CD8-positive, alpha-beta memory T cell (primary cell): ENCODE data around the gene FTH1. TPM values are rescaled to one million over a fixed set of nuclear protein-coding genes. Genes with fewer than 3 reads are reported as not detected.

Experiments used
- CTCF ChIA-PET: fragments of 350-600 bp; sonication (Branson Sonifier 250); formaldehyde crosslinking; loops from one replicate; lab custom pipeline; 2021; ENCODE audit warnings: antibody characterized with exemption; lab: Charles Lee
- POLR2A ChIA-PET: fragments of 350-600 bp; sonication (Branson Sonifier 250); formaldehyde crosslinking; loops from one replicate; lab custom pipeline; 2021; ENCODE audit warnings: antibody characterized with exemption; lab: Charles Lee
- DNase-seq, 5 donors: peaks; one replicate each; pipeline versions ENCODE4 v3.0.0 to v3.0.0-alpha.2; 2020 to 2022; ENCODE audit warnings: mixed read lengths in 1 of 5
- H3K27ac ChIP-seq: one replicate; pipeline ENCODE4 v1.7.0; 2013; ENCODE audit warnings: low read depth, mild to moderate bottlenecking, low read length, moderate library complexity
- H3K27me3 ChIP-seq: 2 replicates; pipeline ENCODE4 v1.7.0; 2013; ENCODE audit warnings: low read length, mild to moderate bottlenecking; ENCODE audit not compliant: insufficient read depth, poor library complexity, severe bottlenecking
- H3K36me3 ChIP-seq: 2 replicates; pipeline ENCODE4 v1.7.0; 2013; ENCODE audit warnings: mild to moderate bottlenecking, low read length, moderate library complexity; ENCODE audit not compliant: insufficient read depth
- H3K4me1 ChIP-seq: 2 replicates; pipeline ENCODE4 v1.7.0; 2013; ENCODE audit warnings: mild to moderate bottlenecking, low read length, moderate library complexity; ENCODE audit not compliant: insufficient read depth
- H3K4me3 ChIP-seq: 2 replicates; pipeline ENCODE4 v1.7.0; 2013; ENCODE audit warnings: mild to moderate bottlenecking, low read length
- H3K9me3 ChIP-seq: 2 replicates; pipeline ENCODE4 v1.7.0; 2013; ENCODE audit warnings: mild to moderate bottlenecking, low read length
- H3K27ac Mint-ChIP-seq, 8 donors: one replicate each; pipeline ENCODE4 v1.8.0; 2020 to 2021; ENCODE audit warnings: mixed read lengths in 8 of 8, mild to moderate bottlenecking in 6 of 8, inconsistent platforms in 3 of 8, moderate library complexity in 3 of 8
- H3K27me3 Mint-ChIP-seq, 2 donors: one replicate each; pipeline ENCODE4 v1.8.0; 2020 to 2021; ENCODE audit warnings: mixed read lengths in 2 of 2, mild to moderate bottlenecking in 1 of 2, moderate library complexity in 1 of 2
- H3K36me3 Mint-ChIP-seq, 3 donors: one replicate each; pipeline ENCODE4 v1.8.0; 2020 to 2021; ENCODE audit warnings: mixed read lengths in 3 of 3, inconsistent platforms in 1 of 3, mild to moderate bottlenecking in 1 of 3
- H3K4me1 Mint-ChIP-seq, 3 donors: one replicate each; pipeline ENCODE4 v1.8.0; 2020 to 2021; ENCODE audit warnings: mixed read lengths in 3 of 3, inconsistent platforms in 1 of 3, mild to moderate bottlenecking in 1 of 3
- H3K4me3 Mint-ChIP-seq, 7 donors: one replicate each; pipeline ENCODE4 v1.8.0; 2020 to 2021; ENCODE audit warnings: mixed read lengths in 7 of 7, mild to moderate bottlenecking in 6 of 7, moderate library complexity in 4 of 7, inconsistent platforms in 2 of 7
- H3K9me3 Mint-ChIP-seq, 5 donors: one replicate each; pipeline ENCODE4 v1.8.0; 2020 to 2022; ENCODE audit warnings: mixed read lengths in 5 of 5, mild to moderate bottlenecking in 3 of 5, moderate library complexity in 2 of 5, inconsistent platforms in 1 of 5
- polyA plus RNA-seq: library from polyadenylated mRNA; unstranded; fragments of 300-500 nt; fragmentation: Illumina TruSeq; gene quantifications from one replicate; pipeline ENCODE4 v1.2.3, GENCODE V29; 2021
- total RNA-seq, 2 experiments: library from RNA; stranded (reverse); gene quantifications; one replicate each; pipeline ENCODE4 v1.2.3, GENCODE V29; 2021

The FTH1 gene
- total and polyA plus RNA-seq, 3 experiments from 2014 or later = 490 to 2,741 (median 506) TPM

DNA sequence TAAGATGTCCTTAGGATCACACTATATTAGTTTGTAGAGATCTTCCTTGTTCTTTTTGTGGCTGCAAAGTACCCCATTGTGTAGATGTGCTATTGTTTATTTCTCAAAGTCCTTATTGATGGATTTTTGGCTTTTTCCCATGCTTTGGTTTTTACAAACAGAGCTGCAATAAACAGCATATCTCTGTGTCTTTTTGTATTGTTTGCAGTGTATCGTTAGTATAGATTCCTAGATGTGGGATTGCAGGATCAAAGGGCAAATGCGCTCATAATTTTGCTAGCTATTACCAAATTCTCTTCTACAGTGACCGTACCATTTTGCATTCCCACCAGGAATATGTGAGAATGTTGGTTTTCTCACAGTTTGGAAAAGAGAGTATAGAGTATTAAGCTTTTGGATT, 27.5 kb upstream of the FTH1 start:
- Mint-ChIP-seq H3K27ac (peak overlapping the region in 1 of 8 donors; percentile 17), H3K4me1 (no peaks in the 10 kb centered on the region), H3K9me3 (peaks cover 7 to 30% (median 22%) of the 10 kb centered on the region in 5 donors), H3K36me3 (peaks cover 10 to 27% (median 12%) of the 10 kb centered on the region in 3 donors), H3K4me3 (no peak overlapping the region), H3K27me3 (peaks cover 0 to 4% of the 10 kb centered on the region in 2 donors)
- H3K36me3 ChIP-seq = no peaks in the 10 kb centered on the region
- H3K9me3 ChIP-seq = no peaks in the 10 kb centered on the region
- DNase-seq = no peak
- ChIA-PET POLR2A (interaction anchor here (0.6 kb wide), 1 partner anchor 88 kb away, joined by 3 read pairs; no protein-coding TSS in a partner anchor), CTCF (no interaction called here)
- no peak overlapping the region for H3K27ac ChIP-seq
- no peaks in the 10 kb centered on the region for H3K27me3 ChIP-seq
- H3K4me3 ChIP-seq = no peak overlapping the region
- H3K4me1 ChIP-seq = no peaks in the 10 kb centered on the region

- H3K36me3 Mint-ChIP-seq = peaks cover 2 to 34% (median 13%) of the 10 kb centered on the region in 3 donors
- POLR2A ChIA-PET = interaction anchor here (0.6 to 0.7 kb wide), 2 partner anchors 18 to 738 kb away, joined by 3 to 4 read pairs; no protein-coding TSS in a partner anchor
- peaks cover 21 to 39% (median 27%) of the 10 kb centered on the region in 5 donors for H3K9me3 Mint-ChIP-seq
Measured at GRCh38 chr11:61985869-61986268, 18.4 kb upstream of the FTH1 start.

GRCh38 chr11:61983419-61983818, 16.0 kb upstream of the FTH1 start:
- H3K9me3 ChIP-seq = no peaks in the 10 kb centered on the region
- Mint-ChIP-seq H3K27me3 (peaks cover 4 to 5% of the 10 kb centered on the region in 2 donors), H3K36me3 (peaks cover 2 to 29% (median 13%) of the 10 kb centered on the region in 3 donors), H3K27ac (no peak overlapping the region), H3K4me3 (no peak overlapping the region), H3K4me1 (peaks cover 0 to 2% (median 0%) of the 10 kb centered on the region in 3 donors), H3K9me3 (peaks cover 17 to 21% (median 20%) of the 10 kb centered on the region in 5 donors)
- no peaks in the 10 kb centered on the region for H3K27me3 ChIP-seq
- DNase-seq = no peak
- no peak overlapping the region for H3K4me3 ChIP-seq
- no peaks in the 10 kb centered on the region for H3K36me3 ChIP-seq
- no peak overlapping the region for H3K27ac ChIP-seq
- POLR2A ChIA-PET = no interaction called here
- CTCF ChIA-PET = interaction anchor here (0.8 to 1.2 kb wide), 3 partner anchors 36 to 345 kb away, joined by 3 read pairs; no protein-coding TSS in a partner anchor
- no peaks in the 10 kb centered on the region for H3K4me1 ChIP-seq

More at GRCh38 chr11:61985869-61986268, 18.4 kb upstream of the FTH1 start:
- CTCF ChIA-PET = interaction anchor here (1.5 kb wide), 1 partner anchor 18 kb away, joined by 4 read pairs; the partner anchor contains the start of gene FTH1
- Histone ChIP-seq H3K4me3 (no peak overlapping the region), H3K4me1 (no peaks in the 10 kb centered on the region), H3K36me3 (no peaks in the 10 kb centered on the region), H3K27ac (no peak overlapping the region), H3K9me3 (no peaks in the 10 kb centered on the region), H3K27me3 (no peaks in the 10 kb centered on the region)
- Mint-ChIP-seq H3K27ac (no peak overlapping the region), H3K27me3 (peaks cover 4 to 5% of the 10 kb centered on the region in 2 donors), H3K4me1 (peaks cover 0 to 2% (median 0%) of the 10 kb centered on the region in 3 donors), H3K4me3 (no peak overlapping the region)
- DNase-seq = no peak

DNA sequence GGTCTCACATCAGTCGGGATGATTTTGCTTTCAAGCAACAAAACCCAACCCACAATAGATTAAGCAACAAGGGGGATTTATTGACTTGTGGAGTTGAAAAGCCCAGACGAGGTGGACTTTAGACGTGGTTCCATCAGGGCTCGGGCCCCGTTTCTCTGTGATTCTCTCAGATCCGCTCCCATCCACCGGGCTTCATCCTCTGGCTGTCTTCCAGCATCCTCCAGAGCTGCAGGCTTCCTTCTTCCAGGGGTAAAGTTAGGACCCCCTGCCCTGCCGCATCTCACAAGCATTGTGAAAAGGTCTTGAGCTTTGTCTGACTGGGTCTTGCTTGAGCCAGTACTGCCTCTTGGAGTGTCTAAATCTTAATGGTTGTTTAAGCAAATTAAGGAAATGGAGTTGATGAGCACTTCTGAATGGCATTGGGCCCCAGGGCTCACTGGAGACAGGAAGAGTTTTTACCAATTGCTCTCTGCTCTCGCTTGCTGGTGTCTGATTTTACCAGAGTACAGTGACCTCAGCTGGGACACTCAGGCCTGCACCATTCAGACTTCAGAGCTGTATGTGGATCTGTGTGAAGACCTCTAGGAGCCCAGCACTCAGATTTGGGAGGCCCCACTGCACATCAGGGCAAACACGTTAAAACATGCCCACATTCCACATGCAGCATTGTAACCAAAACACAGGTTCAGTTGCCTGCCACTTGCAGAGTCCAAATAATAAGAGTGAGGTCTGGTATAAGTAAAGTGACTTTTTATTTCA, 13.5 kb upstream of the FTH1 start:
- H3K36me3 Mint-ChIP-seq = peaks cover 2 to 10% (median 4%) of the 10 kb centered on the region in 3 donors
- H3K27me3 Mint-ChIP-seq = peaks cover under 1 to 2% of the 10 kb centered on the region in 2 donors
- H3K4me3 ChIP-seq = no peak overlapping the region
- H3K27ac ChIP-seq = no peak overlapping the region
- no peaks in the 10 kb centered on the region for H3K4me1 ChIP-seq
- H3K4me1 Mint-ChIP-seq = peaks cover 0 to 2% (median 0%) of the 10 kb centered on the region in 3 donors
- POLR2A ChIA-PET = no interaction called here
- CTCF ChIA-PET = no interaction called here
- DNase-seq = no peak
- H3K9me3 ChIP-seq = no peaks in the 10 kb centered on the region
- peaks cover 0 to 3% (median under 1%) of the 10 kb centered on the region in 5 donors for H3K9me3 Mint-ChIP-seq
- no peaks in the 10 kb centered on the region for H3K36me3 ChIP-seq
- H3K27ac Mint-ChIP-seq = peak overlapping the region in 4 of 8 donors; percentile 8 to 74 (median 37)
- no peak overlapping the region for H3K4me3 Mint-ChIP-seq
- no peaks in the 10 kb centered on the region for H3K27me3 ChIP-seq

- CTCF ChIA-PET = no interaction called here
- H3K9me3 Mint-ChIP-seq = no peaks in the 10 kb centered on the region
- Histone ChIP-seq H3K36me3 (no peaks in the 10 kb centered on the region), H3K27ac (no peak overlapping the region), H3K4me1 (no peaks in the 10 kb centered on the region), H3K9me3 (no peaks in the 10 kb centered on the region), H3K27me3 (no peaks in the 10 kb centered on the region), H3K4me3 (no peak overlapping the region)
- peak overlapping the region in 4 of 8 donors; percentile 23 to 85 (median 46) for H3K27ac Mint-ChIP-seq
- peaks cover 0 to 5% (median 2%) of the 10 kb centered on the region in 3 donors for H3K36me3 Mint-ChIP-seq
- POLR2A ChIA-PET = interaction anchor here (1.2 kb wide), 1 partner anchor 11 kb away, joined by 3 read pairs; no protein-coding TSS in a partner anchor
- no peak for DNase-seq
- peaks cover 0 to 2% (median 0%) of the 10 kb centered on the region in 3 donors for H3K4me1 Mint-ChIP-seq
- H3K27me3 Mint-ChIP-seq = peaks cover 0 to 2% of the 10 kb centered on the region in 2 donors
- H3K4me3 Mint-ChIP-seq = no peak overlapping the region
Measured at GRCh38 chr11:61978703-61979661, 11.5 kb upstream of the FTH1 start.

- Histone ChIP-seq H3K9me3 (no peaks in the 10 kb centered on the region), H3K27me3 (no peaks in the 10 kb centered on the region), H3K36me3 (no peaks in the 10 kb centered on the region), H3K4me1 (peaks cover 13% of the 10 kb centered on the region), H3K27ac (no peak overlapping the region), H3K4me3 (no peak overlapping the region)
- Mint-ChIP-seq H3K4me1 (peaks cover 0 to 5% (median 0%) of the 10 kb centered on the region in 3 donors), H3K27me3 (peaks cover 0 to 2% of the 10 kb centered on the region in 2 donors), H3K4me3 (no peak overlapping the region), H3K9me3 (no peaks in the 10 kb centered on the region), H3K27ac (peak overlapping the region in 5 of 8 donors; percentile 10 to 88 (median 62)), H3K36me3 (peaks cover 0 to 5% (median 2%) of the 10 kb centered on the region in 3 donors)
- DNase-seq = no peak
- POLR2A ChIA-PET = interaction anchor here (1.0 kb wide), 1 partner anchor 9 kb away, joined by 5 read pairs; the partner anchor contains the start of gene FTH1
- CTCF ChIA-PET = interaction anchor here (0.7 to 1.1 kb wide), 2 partner anchors 78 to 105 kb away, joined by 3 read pairs; no protein-coding TSS in a partner anchor
Measured at GRCh38 chr11:61976813-61977475, 9.5 kb upstream of the FTH1 start.

DNA sequence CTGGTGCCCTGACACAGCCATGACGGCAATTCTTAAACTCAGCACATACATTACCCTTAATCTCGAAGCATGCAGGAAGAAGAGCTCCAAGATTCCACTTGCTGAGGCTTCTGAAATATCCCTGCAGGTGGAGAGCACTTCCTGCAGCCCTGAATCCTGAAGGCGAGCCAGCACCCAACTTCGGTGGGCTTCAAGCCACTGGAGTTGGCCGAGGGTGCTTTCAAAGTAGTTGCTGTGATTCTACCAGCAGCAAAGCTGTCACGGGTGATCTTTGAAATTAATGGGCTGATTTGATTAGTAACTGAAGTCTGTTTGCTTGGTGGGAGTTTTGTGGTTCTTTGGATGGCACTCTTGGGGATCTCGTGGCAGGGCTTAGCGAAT, 9.0 kb upstream of the FTH1 start:
- H3K4me1 ChIP-seq = peaks cover 13% of the 10 kb centered on the region
- no peak for DNase-seq
- Mint-ChIP-seq H3K9me3 (no peaks in the 10 kb centered on the region), H3K27me3 (peaks cover 0 to 2% of the 10 kb centered on the region in 2 donors), H3K4me1 (peaks cover under 1 to 9% (median under 1%) of the 10 kb centered on the region in 3 donors), H3K4me3 (no peak overlapping the region), H3K36me3 (peaks cover 0 to 5% (median 2%) of the 10 kb centered on the region in 3 donors), H3K27ac (peak overlapping the region in 2 of 8 donors; percentile 10 to 28)
- H3K9me3 ChIP-seq = no peaks in the 10 kb centered on the region
- no peaks in the 10 kb centered on the region for H3K27me3 ChIP-seq
- ChIA-PET POLR2A (interaction anchor here (1.0 kb wide), 1 partner anchor 9 kb away, joined by 5 read pairs; the partner anchor contains the start of gene FTH1), CTCF (interaction anchor here (0.7 kb wide), 1 partner anchor 106 kb away, joined by 3 read pairs; no protein-coding TSS in a partner anchor)
- H3K4me3 ChIP-seq = no peak overlapping the region
- H3K27ac ChIP-seq = no peak overlapping the region
- H3K36me3 ChIP-seq = no peaks in the 10 kb centered on the region
